CD4-positive, alpha-beta T cell treated with Interleukin-17A for 4 hours (primary cell): ENCODE measurements around the gene SAMD8.
"Not testable (repeated sequence)": the region's sequence is repeated elsewhere in the genome, so short reads cannot be mapped to it uniquely, and the experiment has no call there.

ENCODE experiments used
- DNase-seq: peaks from one replicate; pipeline ENCODE4 v3.0.0-alpha.2; 2020; ENCODE audit warnings: mixed read lengths

SAMD8 gene

GRCh38 chr10:75086278-75086934, 25.1 kb upstream of the SAMD8 start:
- DNase-seq = no peak

- no peak for DNase-seq
Measured at GRCh38 chr10:75088640-75089039, 22.8 kb upstream of the SAMD8 start.

DNA sequence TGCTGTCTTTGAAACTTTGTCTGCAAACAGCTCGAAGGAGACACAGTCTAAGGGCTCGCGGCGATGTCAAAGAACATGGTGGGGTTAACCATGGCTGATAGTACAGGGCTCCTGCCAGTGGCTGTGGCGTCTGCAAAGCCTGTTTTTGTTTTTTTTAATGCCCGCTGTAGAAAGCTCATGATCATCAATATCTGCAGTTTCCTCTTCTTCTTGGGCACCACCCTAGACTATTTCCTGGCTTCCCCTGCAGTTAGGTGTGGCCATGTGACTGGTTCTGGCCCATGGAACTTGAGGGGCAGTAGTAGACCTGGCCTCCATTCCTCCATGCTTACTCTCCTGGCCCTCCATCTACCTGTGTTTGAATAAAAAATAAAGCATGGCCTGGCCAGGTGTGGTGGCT, 21.8 kb upstream of the SAMD8 start:
- no peak for DNase-seq

DNA sequence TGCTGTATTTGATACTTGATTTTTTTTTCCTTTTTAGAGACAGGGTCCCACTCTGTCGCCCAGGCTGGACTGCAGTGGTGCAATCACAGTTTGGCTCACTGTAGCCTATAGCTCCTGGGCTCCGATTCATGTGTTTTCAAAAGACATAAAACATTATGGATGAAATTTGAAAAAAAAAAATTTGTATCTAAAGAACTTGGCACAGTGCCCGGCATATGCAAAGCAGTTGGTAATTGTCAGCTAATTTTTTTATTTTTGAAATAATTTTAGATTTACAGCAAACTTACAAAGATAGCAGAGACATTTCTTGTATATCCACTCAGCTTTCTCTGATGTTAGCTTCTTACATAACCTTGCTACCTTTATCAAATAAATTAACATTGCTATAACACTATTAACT, 20.3 kb upstream of the SAMD8 start:
- no peak for DNase-seq

DNA sequence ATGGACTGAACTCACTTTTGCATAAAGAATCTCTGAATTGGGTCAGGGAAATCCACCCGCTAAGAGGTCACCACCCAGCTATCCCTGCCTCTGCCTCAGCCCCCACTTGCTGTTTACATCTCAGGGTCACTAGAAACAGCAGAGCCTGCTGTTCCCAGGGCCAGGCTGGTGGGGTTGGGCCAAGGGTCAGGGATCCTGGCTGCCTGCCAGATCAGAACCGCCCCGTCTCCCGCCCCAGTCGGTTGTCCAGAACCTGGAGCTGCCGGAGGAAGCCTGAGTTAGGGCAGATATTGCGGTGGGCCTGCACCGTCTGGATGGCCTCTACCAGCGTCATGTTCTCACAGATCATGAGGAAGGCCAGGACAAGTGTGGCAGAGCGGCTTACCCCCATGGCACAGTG, 17.0 kb upstream of the SAMD8 start:
- no peak for DNase-seq

GRCh38 chr10:75095631-75096030, 15.8 kb upstream of the SAMD8 start:
- no peak for DNase-seq

- DNase-seq = no peak
Measured at GRCh38 chr10:75096749-75097148, 14.7 kb upstream of the SAMD8 start.

GRCh38 chr10:75097666-75098285, 13.7 kb upstream of the SAMD8 start:
- no peak for DNase-seq

DNA sequence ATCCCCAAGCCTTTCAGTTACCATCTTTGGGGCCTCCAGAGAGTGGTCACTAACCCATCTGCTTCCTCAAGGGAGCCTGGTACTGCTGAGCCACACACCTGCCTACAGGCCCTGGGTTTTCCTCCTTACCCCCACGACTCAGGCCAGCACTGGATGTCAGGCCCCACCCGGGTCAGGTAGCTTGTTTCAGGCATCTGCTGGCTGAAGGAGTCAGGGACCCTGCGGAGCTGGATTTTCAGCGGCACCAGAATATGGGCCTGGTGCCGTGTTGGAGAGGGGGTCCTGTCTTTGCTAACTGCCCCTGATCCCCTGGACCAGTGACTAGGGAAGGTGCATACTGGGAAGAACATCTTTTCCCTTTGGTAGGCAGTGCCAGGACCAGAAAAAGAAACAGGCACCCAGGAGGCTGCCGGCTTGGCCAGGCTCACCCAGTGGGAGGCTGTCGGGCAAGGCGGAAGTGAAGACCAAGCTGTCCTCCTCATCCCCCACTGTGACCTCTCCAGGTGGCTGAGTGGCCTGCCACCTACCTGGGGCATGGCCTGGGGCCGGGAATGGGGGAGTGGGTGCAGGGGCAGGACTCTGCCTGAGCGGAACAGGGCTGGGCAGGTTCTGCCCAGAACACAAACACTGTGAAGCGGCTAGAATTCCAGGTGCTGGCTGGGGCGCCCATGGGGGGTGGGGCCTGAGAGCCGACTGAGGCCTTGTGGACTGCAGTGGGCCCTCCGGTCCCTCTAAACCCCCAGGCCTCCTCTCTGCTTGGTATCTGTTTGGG, 12.4 kb upstream of the SAMD8 start:
- DNase-seq = no peak

DNA sequence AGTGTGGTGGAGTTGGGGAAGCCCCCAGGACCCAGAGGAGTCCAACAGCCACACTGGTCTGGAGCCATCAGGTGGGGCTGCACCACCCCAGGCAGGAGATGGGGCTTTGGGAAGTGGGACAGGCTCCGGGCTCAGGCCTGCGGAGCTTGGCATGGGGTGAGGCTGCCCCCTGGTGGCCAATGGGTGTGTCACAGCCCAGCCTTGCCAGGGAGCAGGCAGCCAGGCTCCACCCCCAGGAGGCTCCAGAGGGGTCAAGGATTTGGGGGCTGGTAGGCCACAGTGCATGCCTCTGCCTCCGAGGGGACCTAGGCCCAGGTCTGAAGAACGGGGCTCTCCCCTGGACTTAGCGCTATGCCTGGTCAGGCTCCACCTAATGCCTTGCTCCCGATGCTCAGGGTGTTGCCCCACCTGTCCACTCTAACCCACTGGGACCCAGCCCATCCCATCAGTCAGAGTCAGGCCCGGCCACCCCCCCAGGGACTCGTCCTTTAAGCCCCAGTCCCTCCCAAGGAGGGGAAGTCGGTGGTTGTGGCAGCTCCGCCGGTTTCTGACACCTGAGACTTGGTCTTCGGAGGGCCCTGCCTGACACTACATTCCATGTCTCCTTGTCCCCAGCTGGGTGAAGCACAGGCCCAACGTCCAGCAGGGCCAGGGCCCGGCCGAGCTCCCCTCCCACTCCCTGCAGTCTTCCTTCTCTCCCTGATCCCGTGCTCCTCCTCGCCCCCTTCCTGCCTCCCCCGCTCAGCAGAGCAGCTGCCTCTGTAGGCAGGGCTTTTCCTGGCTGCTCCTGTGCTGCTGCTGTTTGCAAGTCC, 11.3 kb upstream of the SAMD8 start:
- DNase-seq = peak; percentile 88

DNA sequence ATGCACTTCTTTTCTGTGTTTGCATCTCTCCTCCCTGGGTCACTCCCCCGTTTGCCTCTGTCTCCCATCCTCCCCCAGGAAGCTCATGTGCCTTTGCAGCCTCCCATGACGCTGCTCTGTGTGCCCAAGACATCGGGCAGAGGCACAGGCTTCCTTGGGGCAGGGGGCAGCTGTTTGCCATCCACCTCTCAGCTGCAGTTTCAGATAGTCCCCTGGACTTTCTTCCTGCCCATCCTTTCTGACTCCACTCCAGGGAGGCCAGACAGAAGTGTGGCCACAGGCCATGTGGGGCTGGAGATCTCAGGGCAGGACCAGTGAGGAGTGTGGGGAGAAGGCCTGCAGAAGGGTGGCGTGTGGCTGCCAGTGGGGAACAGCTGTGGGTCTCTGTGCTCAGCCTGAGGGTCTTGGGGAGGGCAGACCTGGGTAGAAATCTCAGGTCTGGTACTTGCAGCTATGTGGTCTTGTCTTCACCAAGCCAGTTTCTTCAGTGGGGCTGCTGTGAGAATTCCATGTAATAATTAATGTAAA, 10.6 kb upstream of the SAMD8 start:
- no peak for DNase-seq

GRCh38 chr10:75101416-75102251, 9.8 kb upstream of the SAMD8 start:
- no peak for DNase-seq

DNA sequence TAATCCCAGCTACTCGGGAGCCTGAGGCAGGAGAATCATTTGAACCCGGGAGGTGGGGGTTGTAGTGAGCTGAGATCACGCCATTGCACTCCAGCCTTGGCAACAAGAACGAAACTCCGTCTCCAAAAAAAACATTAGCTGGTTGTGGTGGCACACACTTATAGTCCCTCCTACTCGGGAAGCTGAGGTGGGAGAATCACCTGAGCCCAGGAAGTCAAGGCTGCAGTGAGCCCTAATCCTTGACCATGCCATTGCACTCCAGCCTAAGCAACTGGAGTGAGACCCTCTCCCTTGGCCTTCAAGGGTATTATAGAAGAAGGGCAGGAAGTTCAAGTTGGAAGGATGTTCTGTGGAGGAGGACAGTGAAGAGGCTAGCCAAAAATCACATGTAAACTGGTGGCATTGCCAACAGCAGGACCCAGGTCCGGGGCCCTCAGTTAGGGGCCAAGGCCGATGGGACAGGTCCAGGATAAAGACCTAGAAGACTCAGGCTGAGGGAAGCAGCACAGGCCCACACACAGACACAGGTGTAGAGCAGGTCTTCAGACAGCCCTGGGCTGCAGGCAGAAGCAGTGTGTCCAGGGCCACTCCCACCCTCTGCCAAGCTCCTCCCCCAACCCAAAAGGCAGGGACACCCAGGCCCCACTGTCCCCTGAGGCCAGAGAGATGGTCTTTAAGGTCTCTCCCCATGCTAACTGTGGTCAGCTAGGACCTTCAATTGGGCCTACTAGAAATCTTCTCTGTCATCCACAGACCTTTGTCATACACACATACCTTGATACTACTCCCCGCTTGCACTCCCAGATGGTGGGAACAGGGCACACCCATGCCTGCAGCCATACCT, 8.4 kb upstream of the SAMD8 start:
- DNase-seq = no peak

DNA sequence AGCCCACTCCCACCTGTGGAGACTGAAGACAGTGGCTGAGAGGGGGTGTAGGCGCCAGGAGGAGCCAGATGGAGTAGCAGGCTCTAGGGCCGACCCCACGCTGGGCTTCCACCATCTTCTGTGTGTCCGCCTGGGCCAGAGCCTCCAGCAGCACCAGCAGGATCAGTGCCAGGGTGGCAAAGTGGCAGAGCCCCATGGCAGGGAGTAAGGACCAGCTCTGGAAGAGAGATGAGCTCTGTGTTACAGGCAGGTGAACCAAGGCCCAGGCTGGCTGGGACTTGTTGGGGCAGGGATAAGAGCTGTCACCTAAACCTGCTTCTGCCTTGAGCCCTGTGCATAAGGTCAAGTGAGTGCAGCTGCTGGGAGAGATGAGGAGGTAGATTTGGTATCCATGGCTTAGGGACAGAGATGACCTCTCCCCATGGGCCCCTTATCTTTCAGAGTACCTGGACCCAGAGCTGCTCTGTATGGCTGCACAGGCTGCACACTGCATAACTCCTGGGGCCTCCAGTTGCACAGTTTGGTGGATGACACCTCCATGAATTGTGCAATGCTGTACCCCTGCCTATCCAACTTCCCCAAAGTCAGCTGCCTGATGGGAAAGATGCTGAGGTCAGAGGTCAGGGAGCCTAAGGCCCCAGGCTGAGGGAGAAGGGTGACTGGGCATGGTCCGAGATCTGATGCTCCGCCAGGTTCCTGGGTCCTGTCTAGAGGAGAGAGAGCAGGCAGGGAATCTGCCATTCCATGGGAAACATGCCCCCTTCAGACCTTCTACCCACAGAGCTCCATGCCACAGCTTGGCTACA, 7.4 kb upstream of the SAMD8 start:
- DNase-seq = no peak

DNA sequence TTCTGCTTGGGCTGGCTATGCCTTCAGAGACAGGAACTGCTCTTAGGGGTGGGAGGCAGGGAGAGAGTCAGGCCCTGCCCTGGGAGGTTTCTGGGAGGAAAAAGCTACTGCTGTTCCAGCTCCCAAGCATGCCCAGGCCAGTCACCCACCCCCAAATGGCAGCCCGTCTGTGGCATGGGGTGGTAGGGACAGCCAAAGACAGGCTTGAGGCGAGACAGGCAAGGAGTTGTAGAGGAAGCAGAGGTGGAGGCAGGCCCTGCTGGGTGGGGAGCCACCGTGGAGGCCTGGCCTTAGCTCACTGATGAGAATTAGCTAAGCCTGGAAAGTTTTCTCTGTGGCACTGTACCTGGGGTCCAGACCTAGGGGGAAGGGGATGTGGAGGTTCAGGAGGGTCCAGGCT, 6.6 kb upstream of the SAMD8 start:
- DNase-seq = no peak

- no peak for DNase-seq
Measured at GRCh38 chr10:75105576-75106197, 5.8 kb upstream of the SAMD8 start.

GRCh38 chr10:75106242-75106641, 5.2 kb upstream of the SAMD8 start:
- no peak for DNase-seq

DNA sequence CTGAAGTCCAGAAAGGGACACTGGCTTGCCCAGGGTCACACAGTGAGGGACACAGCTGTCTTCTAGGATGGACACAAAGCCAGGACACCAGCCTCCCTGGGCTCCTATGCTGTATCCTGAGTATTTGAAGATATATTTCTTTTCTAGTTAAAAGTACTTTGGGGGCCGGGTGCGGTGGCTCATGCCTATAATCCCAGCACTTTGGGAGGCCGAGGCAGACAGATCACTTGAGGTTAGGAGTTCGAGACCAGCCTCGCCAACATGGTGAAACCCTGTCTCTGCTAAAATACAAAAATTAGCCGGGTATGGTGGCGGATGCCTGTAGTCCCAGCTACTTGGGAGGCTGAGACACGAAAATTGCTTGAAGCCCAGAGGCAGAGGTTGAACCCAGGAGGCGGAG, 4.6 kb upstream of the SAMD8 start:
- not testable (repeated sequence) for DNase-seq

DNA sequence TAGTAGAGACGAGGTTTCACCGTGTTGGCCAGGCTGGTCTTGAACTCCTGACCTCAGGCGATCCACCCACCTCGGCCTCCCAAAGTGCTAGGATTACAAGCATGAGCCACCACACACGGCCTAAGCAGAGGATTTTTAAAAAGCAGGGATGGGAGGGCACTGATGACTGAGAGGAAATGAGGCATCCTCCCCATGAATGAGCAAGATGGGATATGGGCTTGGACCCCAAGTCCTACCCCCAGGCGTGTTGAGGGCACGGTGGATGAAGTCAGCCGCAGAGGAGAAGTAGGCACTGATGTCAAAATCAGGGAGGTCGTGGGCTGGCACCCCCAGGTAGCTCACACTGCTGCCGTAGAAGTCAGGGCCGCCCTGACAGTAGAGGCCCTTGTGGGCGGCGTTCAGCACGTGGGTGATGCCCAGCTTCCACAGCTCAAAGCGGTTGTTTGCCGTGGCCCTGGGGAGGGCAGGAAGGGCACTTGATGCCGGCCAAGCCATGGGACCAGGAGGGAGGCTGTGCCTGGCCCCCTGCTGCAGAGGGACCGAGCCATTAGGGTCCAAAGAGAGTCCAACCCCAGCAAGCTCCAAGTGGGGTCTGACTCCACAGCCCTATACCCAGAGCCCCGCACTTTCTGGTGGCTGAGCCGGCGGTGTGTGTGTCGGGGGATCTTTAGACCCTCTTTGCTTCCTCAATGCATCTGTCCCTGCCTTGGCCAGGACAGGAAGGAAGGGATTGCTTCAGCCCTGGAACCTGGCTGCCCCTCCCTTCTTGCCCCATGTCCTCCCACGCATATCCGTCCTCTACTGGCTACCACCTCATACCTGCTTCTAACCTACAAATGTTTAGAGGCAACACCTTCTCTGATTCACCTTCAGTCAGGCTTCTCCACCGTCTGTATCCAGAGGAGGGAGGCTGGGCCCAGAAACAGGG, 3.4 kb upstream of the SAMD8 start:
- DNase-seq = no peak
